Measurements from ENCODE around the gene CYP4V2. TPM values are rescaled to one million over a fixed set of nuclear protein-coding genes. Genes with fewer than 3 reads are reported as not detected.

Gene CYP4V2
- total and polyA plus RNA-seq, 2 experiments from 2014 or later, result 12.2 to 24.6 TPM

DNA sequence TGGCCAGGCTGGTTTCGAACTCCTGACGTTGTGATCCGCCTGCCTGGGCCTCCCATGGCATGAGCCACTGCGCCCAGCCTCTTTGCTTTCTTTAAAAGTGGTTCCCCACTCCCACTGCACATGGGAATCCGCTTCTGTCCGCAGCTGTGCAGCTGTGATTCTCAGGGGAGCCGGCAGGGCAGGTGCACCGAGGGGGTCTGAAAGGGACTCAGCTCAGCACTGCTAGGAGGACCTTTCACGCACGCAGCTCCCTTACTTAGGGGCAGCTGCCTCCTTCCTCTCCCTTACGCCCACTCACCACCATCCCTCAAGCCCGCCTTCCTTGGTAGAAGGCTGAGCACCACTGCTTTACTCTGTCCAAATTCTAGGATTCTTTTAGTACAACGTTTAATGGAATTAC, 40.4 kb upstream of the CYP4V2 start:
- WGBS (ENCODE audit: low lambda C conversion rate, missing lambda C conversion rate), result 95% methylated on average over 13 of the region's 13 CpGs
- Histone ChIP-seq H4K20me1 (ENCODE audit: insufficient read depth, poor library complexity, severe bottlenecking) (no peaks in the 10 kb centered on the region), H3K27ac (no peak overlapping the region), H3K79me2 (no peaks in the 10 kb centered on the region), H3K4me2 (no peak overlapping the region), H2AFZ (no peak overlapping the region), H3K27me3 (peaks cover 4% of the 10 kb centered on the region), H3K9me2 (replicated peaks; ENCODE audit: insufficient read depth) (no peaks in the 10 kb centered on the region), H3K36me3 (replicated peaks; ENCODE audit: insufficient read depth, low read depth) (no peaks in the 10 kb centered on the region), H3K9me3 (ENCODE audit: low read depth) (no peaks in the 10 kb centered on the region), H3K4me1 (ENCODE audit: insufficient read depth) (peaks cover under 1% of the 10 kb centered on the region), H3K4me3 (no peak overlapping the region)
- DNase-seq (ENCODE audit: low spot score), result no peak
- no peak for TF ChIP-seq EZH2phosphoT487 (IDR thresholded peaks at IDR 0.05; ENCODE audit: low read depth, severe bottlenecking, unreplicated experiment)
- no peak for TF ChIP-seq EZH2 (IDR thresholded peaks at IDR 0.05; ENCODE audit: borderline replicate concordance)
- TF ChIP-seq, protein P1, sequence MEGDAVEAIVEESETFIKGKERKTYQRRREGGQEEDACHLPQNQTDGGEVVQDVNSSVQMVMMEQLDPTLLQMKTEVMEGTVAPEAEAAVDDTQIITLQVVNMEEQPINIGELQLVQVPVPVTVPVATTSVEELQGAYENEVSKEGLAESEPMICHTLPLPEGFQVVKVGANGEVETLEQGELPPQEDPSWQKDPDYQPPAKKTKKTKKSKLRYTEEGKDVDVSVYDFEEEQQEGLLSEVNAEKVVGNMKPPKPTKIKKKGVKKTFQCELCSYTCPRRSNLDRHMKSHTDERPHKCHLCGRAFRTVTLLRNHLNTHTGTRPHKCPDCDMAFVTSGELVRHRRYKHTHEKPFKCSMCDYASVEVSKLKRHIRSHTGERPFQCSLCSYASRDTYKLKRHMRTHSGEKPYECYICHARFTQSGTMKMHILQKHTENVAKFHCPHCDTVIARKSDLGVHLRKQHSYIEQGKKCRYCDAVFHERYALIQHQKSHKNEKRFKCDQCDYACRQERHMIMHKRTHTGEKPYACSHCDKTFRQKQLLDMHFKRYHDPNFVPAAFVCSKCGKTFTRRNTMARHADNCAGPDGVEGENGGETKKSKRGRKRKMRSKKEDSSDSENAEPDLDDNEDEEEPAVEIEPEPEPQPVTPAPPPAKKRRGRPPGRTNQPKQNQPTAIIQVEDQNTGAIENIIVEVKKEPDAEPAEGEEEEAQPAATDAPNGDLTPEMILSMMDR (IDR thresholded peaks at IDR 0.05; ENCODE audit: poor library complexity), result no peak

GRCh38 chr4:186151499-186151898, 39.9 kb upstream of the CYP4V2 start:
- Histone ChIP-seq H3K4me3 (no peak overlapping the region), H3K9me3 (ENCODE audit: low read depth) (no peaks in the 10 kb centered on the region), H3K9me2 (replicated peaks; ENCODE audit: insufficient read depth) (no peaks in the 10 kb centered on the region), H3K27me3 (peaks cover 2% of the 10 kb centered on the region), H2AFZ (no peak overlapping the region), H3K4me2 (no peak overlapping the region), H3K4me1 (ENCODE audit: insufficient read depth) (no peaks in the 10 kb centered on the region), H3K36me3 (replicated peaks; ENCODE audit: insufficient read depth, low read depth) (no peaks in the 10 kb centered on the region), H3K79me2 (no peaks in the 10 kb centered on the region), H4K20me1 (ENCODE audit: insufficient read depth, poor library complexity, severe bottlenecking) (no peaks in the 10 kb centered on the region), H3K27ac (no peak overlapping the region)
- TF ChIP-seq EZH2phosphoT487 (IDR thresholded peaks at IDR 0.05; ENCODE audit: low read depth, severe bottlenecking, unreplicated experiment) (no peak), EZH2 (IDR thresholded peaks at IDR 0.05; ENCODE audit: borderline replicate concordance) (no peak)
- TF ChIP-seq, protein P1 (IDR thresholded peaks at IDR 0.05; ENCODE audit: poor library complexity), result no peak
- 97% methylated on average over 7 of the region's 7 CpGs for WGBS (ENCODE audit: low lambda C conversion rate, missing lambda C conversion rate)
- peak; percentile 1 for DNase-seq (ENCODE audit: low spot score)

DNA sequence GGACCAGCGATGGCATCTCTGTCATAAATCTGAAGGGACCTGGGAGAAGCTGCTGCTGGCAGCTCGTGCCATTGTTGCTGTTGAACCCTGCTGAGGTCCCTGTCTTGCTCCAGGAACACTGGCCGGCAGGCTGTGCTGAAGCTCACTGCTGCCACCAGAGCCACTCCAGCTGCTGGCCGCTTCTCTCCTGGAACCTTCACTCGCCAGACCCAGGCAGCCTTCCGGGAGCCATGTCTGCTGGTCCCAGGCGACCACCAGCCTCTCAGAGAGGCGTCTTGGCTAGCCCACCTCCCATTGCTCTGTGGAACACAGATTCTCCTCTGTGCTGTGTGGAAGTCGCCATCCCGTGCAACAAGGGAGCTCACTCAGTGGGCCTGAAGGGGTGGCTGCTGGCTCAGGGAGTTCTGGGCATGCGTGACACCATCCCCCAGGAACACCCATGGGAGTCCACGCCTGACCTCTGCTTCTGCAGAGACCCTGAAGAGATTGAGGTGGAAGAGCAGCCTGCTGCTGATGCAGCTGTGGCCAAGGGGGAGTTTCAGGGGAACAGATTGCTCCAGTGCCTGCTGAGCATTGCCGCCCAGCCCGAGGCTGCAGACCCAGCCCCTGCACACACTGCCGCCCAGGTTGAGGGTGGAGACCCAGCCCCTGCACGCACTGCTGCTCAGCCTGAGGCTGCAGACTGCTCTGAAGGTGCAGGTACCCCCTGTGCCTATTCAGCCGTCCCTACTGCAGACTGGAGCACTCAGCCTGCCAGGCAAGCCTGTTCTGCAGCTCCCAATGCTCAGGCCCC, 33.1 kb upstream of the CYP4V2 start:
- H3K79me2 ChIP-seq, result no peaks in the 10 kb centered on the region
- TF ChIP-seq EZH2phosphoT487 (IDR thresholded peaks at IDR 0.05; ENCODE audit: low read depth, severe bottlenecking, unreplicated experiment), result no peak
- no peak for TF ChIP-seq EZH2 (IDR thresholded peaks at IDR 0.05; ENCODE audit: borderline replicate concordance)
- TF ChIP-seq, protein P1 (IDR thresholded peaks at IDR 0.05; ENCODE audit: poor library complexity), result no peak
- no peak overlapping the region for H3K27ac ChIP-seq
- H3K4me1 ChIP-seq (ENCODE audit: insufficient read depth), result no peaks in the 10 kb centered on the region
- no peak overlapping the region for H2AFZ ChIP-seq
- no peaks in the 10 kb centered on the region for H3K9me3 ChIP-seq (ENCODE audit: low read depth)
- H3K9me2 ChIP-seq (replicated peaks; ENCODE audit: insufficient read depth), result no peaks in the 10 kb centered on the region
- peak; percentile 5 for DNase-seq (ENCODE audit: low spot score)
- H3K4me3 ChIP-seq, result no peak overlapping the region
- no peaks in the 10 kb centered on the region for H3K36me3 ChIP-seq (replicated peaks; ENCODE audit: insufficient read depth, low read depth)
- no peak overlapping the region for H3K4me2 ChIP-seq
- 85% methylated on average over 17 of the region's 17 CpGs for WGBS (ENCODE audit: low lambda C conversion rate, missing lambda C conversion rate)
- no peaks in the 10 kb centered on the region for H3K27me3 ChIP-seq
- no peaks in the 10 kb centered on the region for H4K20me1 ChIP-seq (ENCODE audit: insufficient read depth, poor library complexity, severe bottlenecking)

All from hepatocyte (in vitro differentiated cells).